ENCODE measurements around the gene HEYL.

The HEYL gene

GRCh38 chr1:39663559-39663958 is 24.1 kb upstream of the HEYL start:
- no peak for DNase-seq

GRCh38 chr1:39662861-39663260 is 23.4 kb upstream of the HEYL start:
- no peak for DNase-seq

- DNase-seq, result no peak
Measured at GRCh38 chr1:39659538-39659937, 20.1 kb upstream of the HEYL start.

- DNase-seq, result no peak
Measured at GRCh38 chr1:39659110-39659509, 19.7 kb upstream of the HEYL start.

GRCh38 chr1:39657923-39658485 is 18.6 kb upstream of the HEYL start:
- peak; percentile 80 for DNase-seq

GRCh38 chr1:39657402-39657801 is 18.0 kb upstream of the HEYL start:
- DNase-seq, result no peak

- DNase-seq, result no peak
Measured at GRCh38 chr1:39656391-39656790, 16.9 kb upstream of the HEYL start.

- DNase-seq, result no peak
Measured at GRCh38 chr1:39655578-39656268, 16.3 kb upstream of the HEYL start.

GRCh38 chr1:39654291-39654690 is 14.8 kb upstream of the HEYL start:
- no peak for DNase-seq

- DNase-seq, result peak; percentile 87
Measured at GRCh38 chr1:39653546-39654031, 14.1 kb upstream of the HEYL start.

GRCh38 chr1:39652554-39652953 is 13.1 kb upstream of the HEYL start:
- no peak for DNase-seq

- no peak for DNase-seq
Measured at GRCh38 chr1:39652105-39652504, 12.7 kb upstream of the HEYL start.

GRCh38 chr1:39650431-39650830 is 11.0 kb upstream of the HEYL start:
- DNase-seq, result no peak

GRCh38 chr1:39649636-39650185 is 10.3 kb upstream of the HEYL start:
- no peak for DNase-seq

- DNase-seq, result no peak
Measured at GRCh38 chr1:39648496-39648895, 9.1 kb upstream of the HEYL start.

- no peak for DNase-seq
Measured at GRCh38 chr1:39647247-39647646, 7.8 kb upstream of the HEYL start.

- DNase-seq, result no peak
Measured at GRCh38 chr1:39646232-39647081, 7.0 kb upstream of the HEYL start.

GRCh38 chr1:39645411-39646043 is 6.1 kb upstream of the HEYL start:
- DNase-seq, result no peak

- DNase-seq, result no peak
Measured at GRCh38 chr1:39643705-39644104, 4.3 kb upstream of the HEYL start.

GRCh38 chr1:39642796-39643195 is 3.4 kb upstream of the HEYL start:
- no peak for DNase-seq

- DNase-seq, result no peak
Measured at GRCh38 chr1:39640861-39641260, 1.4 kb upstream of the HEYL start.

- no peak for DNase-seq
Measured at GRCh38 chr1:39638965-39639304, 508 bp downstream of the HEYL start.

- no peak for DNase-seq
Measured at GRCh38 chr1:39637361-39637760, 2.1 kb downstream of the HEYL start.
